ENCODE measurements around the gene SLC45A3.
"Not testable (repeated sequence)": the region's sequence is repeated elsewhere in the genome, so short reads cannot be mapped to it uniquely, and the experiment has no call there.

SLC45A3 gene, protein sequence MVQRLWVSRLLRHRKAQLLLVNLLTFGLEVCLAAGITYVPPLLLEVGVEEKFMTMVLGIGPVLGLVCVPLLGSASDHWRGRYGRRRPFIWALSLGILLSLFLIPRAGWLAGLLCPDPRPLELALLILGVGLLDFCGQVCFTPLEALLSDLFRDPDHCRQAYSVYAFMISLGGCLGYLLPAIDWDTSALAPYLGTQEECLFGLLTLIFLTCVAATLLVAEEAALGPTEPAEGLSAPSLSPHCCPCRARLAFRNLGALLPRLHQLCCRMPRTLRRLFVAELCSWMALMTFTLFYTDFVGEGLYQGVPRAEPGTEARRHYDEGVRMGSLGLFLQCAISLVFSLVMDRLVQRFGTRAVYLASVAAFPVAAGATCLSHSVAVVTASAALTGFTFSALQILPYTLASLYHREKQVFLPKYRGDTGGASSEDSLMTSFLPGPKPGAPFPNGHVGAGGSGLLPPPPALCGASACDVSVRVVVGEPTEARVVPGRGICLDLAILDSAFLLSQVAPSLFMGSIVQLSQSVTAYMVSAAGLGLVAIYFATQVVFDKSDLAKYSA

DNA sequence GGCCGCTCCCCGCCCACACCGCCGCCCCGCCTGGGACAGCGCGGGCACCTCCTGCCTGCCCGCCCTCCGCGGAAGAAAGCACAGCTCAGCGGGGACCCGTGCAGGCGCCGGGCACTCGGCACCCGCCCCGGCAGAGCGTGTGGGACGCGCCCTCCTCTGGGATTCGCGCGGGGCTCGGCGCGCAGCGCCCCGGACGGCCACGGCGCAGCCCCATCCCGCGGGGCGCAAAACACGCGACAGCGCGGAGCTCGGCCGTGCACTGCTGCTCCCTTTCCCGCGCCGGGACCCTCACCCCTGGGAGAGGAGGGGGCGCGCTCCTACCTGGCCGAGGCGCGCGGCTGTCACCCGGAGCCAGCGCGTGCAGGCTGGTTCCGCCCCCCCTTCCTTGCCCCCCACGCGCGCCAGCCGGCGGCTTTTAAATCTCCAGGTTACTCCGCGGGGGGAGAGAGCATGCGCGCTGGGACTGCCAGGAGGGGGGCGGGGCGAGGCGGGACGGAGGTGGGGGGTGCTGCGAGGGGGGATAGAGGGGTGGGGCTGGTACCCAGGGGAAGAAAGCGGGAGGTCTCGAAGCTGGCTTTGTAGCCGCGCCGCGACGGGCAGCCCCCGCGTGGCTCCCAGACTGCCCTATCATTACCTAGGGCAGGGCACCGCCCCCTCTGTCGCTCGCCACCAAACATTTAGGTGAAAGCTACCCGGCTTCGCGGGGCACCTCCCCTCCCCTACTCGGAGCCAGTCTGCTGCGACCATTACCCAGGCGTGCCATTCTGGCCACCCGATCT is at the start of gene SLC45A3:
Gene SLC45A3, minus strand, starts transcription at position 437 of the 779 bp plus-strand sequence. CDS start 15,853 bp downstream, outside the sequence.
- DNase-seq = peak; percentile 58

DNA sequence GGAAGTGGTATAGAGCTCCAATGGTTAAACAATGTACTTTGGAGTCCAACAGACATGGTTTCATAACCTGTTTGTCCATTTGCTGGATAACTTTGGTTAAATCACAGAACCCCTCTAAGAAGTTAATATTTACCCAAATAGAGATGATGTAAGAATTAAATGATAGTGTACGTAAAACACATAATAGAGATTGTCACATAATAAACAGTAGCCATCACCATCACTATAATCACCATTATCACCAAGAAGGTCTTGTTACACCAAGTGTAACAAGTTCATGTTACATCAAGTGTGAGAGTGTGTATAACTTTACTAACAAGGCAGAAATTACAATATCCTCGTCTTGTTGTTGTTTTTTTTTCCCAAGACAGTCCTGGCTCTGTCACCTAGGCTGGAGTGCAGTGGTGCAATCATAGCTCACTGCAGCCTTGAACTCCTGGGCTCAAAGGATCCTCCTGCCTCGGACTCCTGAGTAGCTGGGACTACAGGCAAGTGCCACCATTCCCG is 46.4 kb upstream of the SLC45A3 start:
- no peak for DNase-seq

DNA sequence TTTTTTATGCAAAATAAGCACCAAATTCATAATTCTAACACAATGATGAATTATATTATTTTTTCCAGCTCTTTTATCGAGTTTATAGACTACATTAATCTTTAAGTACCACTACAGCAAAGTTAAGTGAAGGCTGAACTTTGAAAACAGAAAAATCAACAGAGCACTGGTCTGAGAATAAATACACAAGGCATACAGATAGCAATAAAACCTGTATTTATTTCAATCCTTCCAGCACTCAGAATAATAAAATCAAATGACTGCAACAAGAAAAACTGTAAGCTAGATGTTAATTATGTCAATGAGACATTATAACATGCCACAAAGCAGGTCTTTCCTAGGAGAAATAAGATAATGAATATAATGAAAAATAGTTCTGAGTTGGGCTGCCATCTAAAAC is 45.2 kb upstream of the SLC45A3 start:
- no peak for DNase-seq

DNA sequence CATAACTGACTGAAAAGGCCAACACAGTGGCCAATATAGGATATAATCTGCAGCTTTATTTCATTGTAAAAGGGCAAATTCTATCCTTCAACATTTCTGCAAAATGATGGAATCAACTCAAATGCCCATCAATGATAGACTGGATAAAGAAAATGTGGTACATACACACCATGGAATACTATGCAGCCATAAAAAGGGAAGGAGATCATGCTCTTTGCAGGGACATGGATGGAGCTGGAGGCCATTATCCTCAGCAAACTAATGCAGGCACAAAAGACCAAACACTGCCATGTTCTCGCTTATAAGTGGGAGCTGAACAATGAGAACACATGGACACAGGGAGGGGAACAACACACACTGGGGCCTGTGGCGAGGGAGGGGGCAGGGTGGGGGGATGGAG is 40.4 kb upstream of the SLC45A3 start:
- DNase-seq = not testable (repeated sequence)

DNA sequence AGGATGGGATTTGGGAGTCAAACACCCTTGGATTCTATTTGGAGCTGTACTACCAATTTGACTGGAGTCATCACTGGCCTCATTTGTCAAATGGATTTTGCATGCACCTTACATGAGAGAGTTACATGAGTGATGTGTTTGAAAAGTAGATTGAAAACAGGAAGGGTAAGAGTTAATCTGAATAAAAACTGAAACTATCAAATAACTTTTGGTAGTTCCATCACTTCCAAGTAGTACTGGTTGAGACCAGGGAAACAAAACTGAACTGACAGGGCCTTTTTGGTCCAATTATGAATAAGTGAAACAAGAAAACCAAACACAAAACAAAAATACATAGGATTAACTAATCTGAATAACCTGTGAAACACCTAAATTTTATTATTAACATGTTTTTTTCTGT is 39.5 kb upstream of the SLC45A3 start:
- DNase-seq = no peak

DNA sequence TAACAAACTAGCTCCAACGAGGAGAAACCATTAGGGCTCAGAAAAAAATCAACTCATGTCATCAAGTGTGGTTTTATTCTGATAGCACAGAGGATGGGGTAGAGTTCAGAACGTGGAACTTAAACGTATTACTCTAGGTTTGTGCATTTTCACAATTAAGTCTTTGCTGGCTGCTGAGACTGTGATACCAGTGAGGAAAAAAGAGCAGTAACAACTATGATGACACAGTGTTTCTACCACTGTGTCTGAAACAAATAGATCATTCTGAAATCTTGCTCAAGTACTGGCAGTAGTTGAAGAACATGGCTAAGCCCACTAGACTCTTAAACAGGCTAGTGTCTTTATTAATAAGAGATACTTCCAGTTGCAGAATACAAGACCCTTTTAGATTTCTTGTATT is 38.7 kb upstream of the SLC45A3 start:
- DNase-seq = no peak

DNA sequence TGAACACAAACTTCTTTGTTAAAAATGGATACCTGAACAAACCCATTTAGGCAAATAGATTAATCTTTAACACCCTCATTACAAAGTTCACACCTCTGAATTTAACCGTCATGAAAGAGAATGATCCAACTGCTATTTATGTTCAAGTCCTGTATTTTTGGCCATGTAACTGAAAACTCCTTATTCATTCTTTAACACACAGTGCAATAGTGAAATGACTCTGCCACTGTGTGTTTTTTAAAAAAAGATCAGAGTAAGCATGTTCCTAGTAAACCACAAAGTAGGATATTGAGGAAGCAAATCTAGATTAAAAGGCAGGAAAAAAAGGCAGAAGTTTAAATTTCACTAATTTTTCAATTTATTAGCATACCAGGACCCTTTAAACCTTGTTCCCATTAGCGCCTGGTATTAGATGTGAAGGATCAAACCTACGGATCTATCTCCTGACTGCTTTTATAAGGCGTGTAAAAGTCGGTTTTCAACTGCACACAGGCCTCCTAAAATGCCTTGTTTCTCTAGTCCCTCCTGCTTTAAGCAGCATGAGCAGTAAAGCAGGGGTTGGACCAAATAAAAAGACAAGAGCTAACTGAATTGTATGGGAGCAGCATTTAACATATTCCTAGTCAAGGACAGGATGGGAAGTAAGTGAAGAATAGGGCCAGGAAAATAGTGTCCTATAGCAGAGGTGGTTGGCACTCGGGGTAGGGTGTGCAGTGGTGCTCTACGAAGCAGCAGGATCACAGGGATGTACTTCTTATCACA is 36.2 kb upstream of the SLC45A3 start:
- DNase-seq = no peak

DNA sequence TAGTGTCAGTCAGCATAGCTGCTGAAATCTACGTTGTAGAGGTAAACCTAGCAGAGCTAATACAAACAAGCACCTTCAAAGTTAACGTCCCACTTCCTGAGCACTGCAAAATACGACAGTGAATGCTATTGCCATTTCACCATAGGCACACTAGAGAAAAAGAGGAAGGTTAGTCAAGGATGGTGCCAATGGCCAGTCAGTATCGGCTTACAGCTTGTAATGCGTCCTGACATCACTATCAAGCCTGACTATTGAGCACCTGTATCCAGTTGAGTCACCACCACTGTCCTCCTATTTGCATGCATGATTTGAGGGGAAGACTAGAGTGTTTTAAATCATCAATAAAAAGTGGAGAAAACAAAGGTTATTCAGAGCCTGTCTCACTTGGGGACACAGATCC is 35.3 kb upstream of the SLC45A3 start:
- DNase-seq = no peak

DNA sequence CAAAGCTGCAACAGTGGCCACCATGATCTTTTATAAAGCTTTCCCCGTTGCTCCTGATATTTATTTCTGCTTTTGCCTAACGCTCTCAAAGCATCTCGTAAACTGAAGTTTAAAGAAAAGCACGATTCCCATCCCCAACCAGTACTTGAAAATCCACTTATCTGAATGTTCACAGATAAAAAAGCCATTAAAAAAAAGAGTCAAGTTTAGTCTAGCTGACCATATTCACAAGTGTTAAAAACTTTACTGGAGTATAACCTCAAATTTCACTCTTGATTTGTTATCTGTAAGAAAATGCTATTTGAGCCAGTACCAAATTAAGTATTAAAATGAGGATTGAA is 34.6 kb upstream of the SLC45A3 start:
- DNase-seq = no peak

DNA sequence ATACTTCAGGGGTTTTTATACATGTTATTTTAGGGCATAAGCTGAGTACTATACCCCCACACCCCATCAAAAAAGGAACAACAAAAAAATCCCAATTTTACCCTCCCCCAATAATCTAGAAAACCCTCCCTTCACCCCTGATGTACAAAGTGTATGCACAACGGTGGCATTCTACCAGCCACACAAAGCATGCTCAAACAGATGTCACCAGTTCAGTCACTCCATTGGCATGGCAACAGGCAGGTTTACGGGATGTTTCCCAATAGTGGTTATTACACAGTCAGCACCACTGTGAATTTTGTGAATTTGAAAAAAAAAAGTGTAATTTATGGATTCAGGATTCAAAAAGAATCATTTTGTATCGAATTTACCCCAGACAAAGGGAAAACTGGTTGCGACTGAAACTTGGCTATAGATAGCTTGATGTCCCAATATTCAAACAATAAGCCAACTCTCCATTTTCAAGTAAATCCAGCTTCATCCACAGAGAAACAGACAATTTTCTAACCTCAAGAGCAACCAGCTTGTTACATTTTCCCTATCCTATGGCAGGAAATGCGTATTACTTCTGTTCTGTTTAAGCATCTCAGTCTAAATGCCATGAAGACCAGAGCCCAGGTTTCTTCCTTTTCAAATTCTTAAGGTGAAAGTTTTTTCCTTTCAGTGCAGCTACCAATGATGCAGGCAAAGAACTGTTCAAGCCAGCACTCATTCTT is 34.0 kb upstream of the SLC45A3 start:
- DNase-seq = no peak

DNA sequence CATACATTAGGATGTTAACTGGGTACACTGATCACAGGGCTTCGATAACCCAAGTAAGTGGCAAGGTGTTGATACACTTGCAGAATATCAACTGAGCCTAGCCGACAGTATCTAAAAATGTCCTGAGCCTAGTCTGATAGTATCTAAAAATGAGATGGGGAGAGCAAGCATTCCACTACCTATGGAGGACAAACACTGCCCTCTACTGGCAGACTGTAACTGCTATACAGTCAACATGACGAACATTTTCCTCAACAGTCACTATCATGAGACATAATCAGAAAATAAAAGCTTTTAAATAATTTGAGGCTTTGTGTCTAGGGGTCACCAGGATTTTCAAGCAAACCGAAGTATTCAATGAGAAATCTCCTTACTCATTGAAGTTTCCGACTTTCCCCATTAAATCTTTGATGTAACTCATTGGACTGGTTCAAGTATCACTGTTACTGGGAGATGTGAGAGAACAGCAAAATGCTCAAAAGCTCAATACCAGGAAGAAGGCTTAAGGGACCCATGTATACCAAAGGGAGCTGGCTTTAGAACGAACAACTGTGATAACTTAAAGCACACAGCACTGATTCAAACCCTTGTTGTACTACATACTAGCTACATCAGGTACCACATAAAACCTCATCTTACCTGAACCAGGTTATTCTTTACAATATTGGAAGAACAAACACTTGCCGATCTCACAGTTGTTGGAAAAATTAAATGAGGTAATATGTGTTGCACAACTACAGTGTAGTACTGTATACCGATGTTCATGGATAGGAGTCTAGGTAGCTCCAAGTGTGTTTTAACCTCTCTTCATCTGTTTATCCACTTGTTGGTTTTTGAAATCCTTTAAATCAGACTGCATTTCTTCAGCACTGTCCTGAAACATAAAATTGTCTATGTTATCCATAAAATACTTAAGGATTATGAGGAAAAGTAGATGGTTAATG is 31.1 kb upstream of the SLC45A3 start:
- DNase-seq = peak; percentile 27

DNA sequence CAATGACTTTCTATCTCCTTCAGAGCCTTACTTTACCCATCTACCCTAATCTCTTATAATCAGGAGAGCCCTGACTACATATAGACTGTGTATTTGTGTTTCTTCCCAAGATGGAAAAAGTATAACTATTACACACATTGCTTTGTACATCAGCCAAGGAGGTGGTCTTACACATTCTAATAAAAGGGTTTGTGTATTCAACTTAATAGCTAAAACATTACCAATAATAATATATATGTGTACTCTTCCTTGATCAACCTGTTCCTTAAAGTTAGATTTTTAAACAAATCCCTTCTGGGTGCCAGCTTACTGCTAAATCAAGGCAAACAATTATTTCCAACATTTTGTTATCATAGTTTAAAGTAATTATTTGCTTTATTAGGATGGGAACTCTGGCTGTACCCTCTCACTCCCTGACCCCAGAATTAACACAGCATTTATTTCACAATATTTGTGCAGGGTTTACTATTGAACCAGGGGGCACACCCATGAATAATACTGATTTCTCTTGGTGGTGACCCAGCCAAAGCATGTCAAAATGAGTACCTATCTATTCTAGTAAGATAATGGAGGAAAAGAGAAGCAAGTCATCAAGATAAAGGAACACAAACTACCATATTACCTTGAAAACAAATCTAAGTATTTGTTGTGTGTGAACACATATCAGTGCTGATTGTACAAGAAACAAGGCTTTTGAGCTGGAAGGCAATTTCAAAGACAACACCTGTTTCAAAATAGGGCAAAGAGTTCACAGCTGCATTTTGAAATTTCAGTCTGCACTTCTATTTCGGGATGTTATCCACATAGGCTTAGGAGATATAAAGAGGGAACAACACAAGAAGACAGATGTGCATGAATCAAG is 30.1 kb upstream of the SLC45A3 start:
- no peak for DNase-seq

DNA sequence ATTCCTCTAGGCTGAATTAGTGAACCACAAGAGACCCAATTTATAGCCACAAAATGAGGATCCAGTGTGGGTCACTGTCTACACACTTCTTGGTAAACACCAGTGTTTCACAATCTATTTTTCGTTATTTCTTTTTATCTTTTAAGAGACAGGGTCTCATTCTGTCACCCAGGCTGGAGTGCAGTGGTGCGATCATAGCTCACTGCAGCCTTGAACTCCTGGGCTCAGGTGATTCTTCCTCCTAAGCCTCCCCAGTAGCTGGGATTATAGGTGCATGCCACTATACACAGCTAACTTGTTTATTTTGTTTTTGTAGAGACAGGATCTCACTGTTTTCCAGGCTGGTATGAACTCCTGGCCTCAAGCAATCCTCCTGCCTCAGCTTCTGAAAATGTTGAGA is 29.3 kb upstream of the SLC45A3 start:
- no peak for DNase-seq

DNA sequence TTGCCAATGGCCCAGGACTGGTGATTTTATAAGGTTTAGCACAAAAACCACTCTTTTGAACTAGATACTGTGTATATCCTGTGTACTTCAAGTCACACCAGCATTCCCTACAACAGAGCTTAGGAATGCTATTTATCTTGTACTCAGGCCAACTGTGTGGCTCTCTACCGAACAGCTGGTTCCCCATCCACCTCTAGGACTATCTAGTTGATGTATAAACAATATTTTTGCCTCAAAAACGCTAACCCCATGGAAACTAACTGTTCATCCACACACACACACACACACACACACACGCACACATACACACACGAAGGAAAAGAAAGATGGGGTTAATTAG is 28.7 kb upstream of the SLC45A3 start:
- DNase-seq = no peak

DNA sequence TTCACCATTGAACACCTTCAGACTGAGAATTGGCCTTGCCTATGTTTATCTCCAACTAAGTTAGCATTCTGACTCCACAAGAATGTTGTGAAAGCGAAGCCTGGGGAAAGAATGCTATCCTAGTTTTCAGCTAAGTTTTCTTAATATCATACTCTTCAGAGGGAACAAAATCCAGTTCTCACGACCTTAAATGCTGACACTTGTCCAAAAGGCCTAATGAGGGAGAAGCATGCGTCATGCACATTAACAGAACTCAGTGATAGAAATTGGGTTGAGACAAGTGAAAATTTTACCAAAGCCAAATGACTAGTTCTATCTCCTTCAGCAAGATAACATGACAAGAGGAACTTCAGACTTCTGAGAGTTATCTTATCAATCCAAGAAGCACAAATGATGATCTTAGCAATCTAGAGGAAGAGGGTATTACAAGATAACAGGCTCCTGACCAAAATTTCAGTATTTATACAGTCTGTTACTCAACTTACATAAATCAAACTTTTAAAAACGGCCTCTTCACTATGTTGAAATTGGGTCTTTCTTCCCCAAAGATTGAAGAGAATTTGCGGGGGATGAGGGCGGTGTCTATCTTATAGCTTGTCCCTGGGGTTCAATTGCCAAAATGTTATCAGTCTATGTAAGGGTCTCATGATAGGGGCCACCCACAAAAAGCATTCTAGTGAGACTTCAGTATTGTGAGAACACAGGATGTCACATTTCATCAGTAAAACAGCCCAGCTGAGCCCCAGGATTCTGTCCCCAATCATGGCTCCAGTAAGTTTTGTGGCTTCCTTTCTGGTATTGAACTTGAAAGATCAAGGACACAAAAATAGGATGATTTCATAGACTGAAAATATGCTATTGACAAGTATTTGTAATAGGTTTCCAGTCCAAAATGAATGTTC is 26.5 kb upstream of the SLC45A3 start:
- DNase-seq = no peak

DNA sequence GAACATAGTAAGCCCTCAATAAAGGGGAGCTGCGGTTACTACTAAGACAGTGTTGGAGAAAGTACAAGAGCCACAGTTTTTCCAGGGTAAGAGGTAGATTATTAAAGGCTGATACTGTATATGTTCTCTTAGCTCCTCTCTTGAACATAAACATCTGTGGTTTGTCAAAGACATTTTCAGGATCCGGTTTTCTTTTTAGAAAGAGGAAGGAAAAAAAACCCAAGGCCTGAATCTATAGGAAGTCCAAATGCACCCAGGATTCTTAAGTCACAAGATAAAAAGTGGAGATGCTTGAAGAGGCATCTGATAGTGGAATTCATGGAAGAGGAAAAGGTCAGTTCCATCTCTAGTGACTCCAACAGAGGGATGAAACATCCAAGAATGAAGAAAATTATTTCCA is 24.6 kb upstream of the SLC45A3 start:
- no peak for DNase-seq

DNA sequence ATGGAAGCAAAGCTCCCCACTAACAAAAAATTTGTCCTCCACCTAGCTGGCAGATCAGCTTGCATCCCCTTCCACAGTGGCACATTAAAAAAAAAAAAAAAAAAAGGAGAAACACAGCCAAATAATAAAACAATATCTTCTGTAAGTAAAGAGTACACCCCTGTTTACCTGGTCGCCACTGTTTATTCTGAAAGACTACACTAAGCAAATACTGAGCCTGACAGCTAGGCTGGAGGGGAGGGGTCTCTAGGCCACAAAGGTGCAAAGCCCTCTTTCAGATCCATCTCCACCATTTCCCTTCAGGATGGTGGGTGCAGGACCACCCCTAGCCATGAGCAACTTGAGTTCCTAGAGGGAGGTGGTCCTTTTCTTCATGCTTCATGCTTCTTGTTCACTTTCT is 22.8 kb upstream of the SLC45A3 start:
- DNase-seq = no peak

DNA sequence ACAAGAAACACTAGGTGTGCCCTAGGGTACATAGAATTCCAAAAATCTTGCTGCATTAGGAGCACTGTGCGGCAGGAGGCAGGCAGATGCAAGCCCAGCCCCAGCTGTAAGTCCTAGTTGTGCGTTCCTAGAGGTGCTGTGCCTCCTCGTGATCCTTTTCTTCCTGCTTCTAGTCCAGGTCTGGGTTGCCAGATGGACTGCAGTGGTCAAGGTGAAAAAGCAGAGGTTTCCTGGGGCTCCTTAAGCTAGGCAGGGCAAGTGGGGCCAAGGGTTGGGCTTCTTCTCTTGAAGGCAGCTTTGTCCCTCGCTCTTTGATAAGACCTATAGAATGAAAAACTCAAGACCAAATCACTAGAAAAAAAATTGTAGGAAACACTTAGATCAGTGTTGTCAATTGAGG is 21.6 kb upstream of the SLC45A3 start:
- DNase-seq = no peak

DNA sequence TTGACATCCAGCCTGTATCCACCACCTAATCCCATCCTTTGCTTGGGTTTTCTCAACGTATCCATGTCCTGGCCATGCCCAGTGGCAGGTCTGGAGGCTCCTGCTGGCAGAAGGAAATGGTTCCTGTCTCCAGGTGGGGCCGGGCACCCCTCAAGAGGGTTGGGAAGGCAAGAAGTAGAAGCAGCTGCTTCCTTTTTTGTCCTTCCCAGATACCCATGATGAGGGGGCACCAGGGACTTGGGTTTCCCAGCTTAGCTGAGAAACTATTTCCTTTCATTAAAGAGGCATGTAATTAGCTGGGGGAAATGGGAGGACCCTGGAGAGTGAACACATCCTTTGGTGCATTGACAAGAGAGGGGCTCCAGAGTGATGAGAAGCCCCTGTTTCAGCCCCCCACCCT is 21.1 kb upstream of the SLC45A3 start:
- DNase-seq = no peak

Measured in stimulated activated CD4-positive, alpha-beta T cell treated with anti-CD3 and anti-CD28 coated beads, Interleukin-4, amount 100 ng/mL, for 1 hour (primary cell).